Activated CD4-positive, alpha-beta T cell treated with anti-CD3 and anti-CD28 coated beads, Interleukin-2, amount 50 U/mL, for 16 hours (primary cell): ENCODE data around the gene HES4.
"Not testable (repeated sequence)": the region's sequence is repeated elsewhere in the genome, so short reads cannot be mapped to it uniquely, and the experiment has no call there.

Experiments used
- DNase-seq: peaks from one replicate; pipeline ENCODE4 v3.0.0-alpha.2; 2020

Gene HES4

DNA sequence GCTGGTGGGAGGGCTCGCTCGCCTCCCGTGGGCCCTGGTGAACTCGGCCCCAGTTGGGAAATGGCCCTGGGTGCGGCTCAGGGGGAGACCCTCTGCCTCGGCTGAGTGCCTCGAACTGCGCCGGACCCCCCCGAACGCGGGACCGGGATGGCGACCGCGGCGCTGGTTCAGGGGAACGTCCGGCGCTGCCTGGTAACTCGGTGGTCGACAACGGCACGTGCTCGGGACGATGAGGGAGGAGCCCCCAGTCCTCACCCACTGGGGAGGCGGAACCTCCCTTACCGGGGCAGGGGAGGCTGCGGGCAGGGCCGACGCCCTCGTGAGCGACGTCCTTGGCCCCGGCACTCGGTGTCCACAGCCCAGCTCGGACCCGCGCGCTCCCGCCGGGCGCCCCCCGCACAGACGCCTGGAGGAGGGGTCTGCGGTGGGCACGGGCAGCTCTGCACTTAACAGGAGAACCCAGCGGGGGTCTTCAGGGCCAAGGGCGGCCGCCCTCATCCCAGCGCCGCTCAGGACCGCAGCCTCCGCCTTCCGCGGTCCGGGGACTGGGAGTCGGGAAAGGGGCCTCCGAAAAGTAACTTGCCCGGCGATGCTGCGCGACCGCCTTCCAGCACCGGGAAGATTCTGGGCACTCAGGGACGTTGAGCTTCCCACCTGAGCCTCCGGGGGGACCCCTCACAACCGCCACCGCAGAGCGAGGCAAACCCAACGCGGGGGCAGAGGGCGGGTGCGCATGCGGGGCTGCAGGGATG lies 1.7 kb downstream of the HES4 start:
- no peak for DNase-seq

DNA sequence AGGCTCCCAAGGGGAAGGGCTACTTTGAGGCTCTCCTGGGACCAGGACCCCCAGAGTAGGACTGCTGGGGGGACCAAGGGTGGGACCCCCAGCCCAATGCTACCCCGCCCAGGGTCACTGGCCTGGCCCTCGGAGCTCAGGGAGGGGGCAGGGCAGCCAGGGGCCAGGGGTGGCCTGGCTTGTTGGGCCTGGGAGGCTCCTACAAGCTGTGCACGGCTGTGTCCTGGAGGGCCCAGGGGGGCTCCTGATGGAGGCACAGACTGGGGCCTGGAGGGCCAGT lies 2.2 kb downstream of the HES4 start:
- DNase-seq: no peak

DNA sequence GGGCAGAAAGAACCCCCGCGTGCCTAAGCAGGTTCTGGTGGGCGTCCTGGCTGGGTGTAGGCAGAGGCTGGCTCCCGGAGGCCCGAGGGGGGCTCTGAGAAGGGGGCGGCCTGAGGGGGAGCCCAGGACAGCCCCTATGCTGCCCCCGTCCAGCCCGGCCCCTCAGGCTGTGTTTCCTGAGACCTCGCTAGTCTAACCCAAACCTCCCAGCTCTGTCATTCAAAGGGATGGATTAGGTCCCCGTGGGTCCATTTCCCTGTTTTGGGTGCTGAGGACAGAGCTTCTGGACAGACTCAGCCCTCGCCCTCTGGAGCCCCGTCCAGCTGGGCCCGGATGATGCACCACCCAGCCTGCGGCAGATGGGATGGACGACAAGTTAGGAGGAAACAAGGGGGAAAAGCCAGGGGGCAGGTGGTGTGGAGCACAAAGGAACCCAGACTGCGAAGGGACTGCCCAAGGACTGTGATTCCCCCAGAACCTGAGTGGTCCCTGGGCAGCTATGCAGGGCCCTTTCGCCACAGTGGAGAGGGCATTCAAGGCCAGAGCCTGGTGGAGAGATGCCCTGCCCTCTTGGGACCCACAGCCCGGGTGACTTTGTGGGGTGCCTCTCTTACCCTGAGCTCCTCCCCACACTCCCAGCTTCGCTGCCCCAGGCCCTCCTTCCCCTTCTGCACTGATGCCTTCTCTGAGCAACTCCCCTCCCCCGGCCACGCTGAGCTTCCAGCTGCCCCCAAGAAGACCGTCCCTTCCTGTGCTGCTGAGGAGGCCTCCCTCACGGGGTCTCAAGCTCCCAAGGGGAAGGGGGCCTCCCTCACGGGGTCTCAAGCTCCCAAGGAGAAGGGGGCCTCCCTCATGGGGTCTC lies 2.8 kb downstream of the HES4 start:
- DNase-seq: no peak

DNA sequence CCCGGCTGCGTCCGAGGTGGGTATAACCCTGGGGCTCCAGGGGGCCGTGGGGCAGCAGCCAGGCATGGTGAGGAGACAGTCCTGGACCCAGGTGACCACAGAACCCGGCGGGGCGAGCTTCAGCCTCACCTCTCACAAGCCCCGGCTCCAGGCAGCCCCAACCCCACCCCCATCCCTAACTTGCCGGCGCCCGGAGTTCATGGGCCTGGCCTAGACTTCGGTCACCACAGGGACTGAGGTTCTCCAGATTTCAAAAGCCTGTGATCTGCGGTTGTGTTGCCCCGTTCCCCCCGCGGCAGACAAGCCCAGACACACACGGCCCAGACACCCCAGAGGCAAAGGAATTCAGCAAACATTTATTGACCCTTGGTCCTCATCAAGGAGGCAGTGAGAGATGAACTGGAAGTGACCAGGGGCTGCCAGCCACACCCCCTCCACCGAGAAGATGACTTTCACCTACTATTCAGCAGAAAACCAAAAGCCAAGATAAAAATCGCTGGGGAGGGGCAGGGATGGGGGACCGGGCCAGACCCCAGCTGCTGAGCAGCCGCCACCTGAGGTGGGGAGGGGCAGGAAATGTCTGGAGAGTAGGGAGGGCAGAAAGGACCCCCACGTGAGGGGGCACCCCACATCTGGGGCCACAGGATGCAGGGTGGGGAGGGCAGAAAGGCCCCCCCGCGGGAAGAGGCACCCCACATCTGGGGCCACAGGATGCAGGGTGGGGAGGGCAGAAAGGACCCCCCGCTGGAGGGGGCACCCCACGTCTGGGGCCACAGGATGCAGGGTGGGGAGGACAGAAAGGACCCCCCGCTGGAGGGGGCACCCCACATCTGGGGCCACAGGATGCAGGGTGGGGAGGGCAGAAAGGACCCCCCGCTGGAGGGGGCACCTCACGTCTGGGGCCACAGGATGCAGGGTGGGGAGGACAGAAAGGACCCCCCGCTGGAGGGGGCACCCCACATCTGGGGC lies 3.9 kb downstream of the HES4 start:
- DNase-seq: no peak

DNA sequence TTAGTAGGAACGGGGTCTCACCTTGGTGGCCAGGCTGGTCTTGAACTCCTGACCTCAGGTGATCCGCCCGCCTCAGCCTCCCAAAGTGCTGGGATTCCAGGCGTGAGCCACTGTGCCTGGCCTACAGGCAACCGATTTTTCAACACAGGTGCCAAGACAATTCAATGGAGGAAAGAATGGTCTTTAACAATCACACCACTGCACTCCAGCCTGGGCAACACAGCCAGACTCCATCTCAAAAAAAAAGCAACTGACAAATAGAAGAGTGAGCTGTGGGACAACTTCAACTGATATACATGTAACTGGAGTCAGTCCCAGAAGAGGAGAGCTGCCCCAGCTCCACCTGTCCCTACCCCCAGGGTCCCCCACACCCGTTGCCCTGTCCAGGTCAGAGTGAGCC lies 5.4 kb downstream of the HES4 start:
- DNase-seq: not testable (repeated sequence)

DNA sequence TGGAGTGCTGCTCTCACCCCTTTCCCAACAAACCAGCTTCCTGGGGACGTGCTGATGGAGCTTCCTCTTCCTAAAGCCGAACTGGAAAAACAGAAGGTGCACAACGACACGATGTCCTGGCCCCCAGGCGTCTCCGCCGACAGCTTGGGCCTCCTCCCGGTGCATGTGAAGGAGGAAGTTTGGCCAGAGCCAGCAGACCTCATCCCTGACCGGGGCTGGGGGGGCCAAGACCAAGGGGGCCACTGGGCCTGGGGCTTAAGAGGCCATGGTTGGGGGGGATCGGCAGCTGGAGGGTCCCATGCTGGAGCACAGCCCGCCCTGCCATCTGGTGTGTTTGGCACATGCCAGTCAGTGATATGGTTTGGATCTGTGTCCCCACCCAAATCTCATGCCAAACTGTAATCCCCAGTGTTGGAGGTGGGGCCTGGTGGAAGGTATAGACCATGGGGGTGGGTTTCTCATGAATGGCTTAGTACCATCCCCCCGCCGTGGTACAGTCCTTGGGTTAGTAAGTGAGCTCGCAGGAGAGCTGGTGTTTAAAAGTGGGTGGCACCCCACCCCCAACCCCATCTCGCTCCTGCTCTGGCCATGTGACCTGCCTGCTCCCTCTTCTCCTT lies 6.4 kb downstream of the HES4 start:
- DNase-seq: no peak

DNA sequence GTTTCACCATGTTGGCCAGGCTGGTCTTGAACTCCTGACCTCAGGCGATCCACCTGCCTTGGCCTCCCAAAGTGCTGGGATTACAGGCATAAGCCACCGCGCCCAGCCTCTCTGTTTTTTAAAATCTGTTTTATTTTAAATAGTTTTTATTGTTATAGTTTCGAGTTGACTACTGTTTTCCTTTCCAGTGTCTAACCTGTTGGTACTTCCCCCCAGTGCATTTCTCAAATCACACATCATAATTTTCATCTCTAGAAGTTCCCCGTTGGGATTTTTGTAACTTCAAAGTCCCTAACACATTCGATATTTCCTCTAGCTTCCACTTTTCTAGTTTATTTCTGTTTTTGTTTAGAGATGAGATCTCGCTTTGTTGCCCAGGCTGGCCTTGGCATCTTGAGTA lies 7.5 kb downstream of the HES4 start:
- peak; percentile 53 for DNase-seq

DNA sequence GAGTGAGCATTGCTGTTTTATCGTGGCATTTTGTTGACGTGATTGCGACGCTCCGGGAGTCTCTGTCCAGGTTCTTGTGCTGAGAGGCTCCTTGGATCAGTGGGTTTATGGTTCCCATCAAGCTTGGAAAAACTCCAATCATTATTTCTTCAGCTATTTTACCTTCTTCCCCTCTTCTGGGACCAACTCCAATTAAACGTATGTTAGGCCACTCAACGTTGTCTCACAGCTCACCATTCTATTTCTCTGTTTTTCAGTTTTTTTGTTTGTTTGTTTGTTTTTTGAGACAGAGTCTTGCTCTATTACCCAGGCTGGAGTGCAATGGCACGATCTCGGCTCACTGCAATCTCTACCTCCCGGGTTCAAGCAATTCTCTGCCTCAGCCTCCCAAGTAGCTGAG lies 8.0 kb downstream of the HES4 start:
- DNase-seq: no peak

DNA sequence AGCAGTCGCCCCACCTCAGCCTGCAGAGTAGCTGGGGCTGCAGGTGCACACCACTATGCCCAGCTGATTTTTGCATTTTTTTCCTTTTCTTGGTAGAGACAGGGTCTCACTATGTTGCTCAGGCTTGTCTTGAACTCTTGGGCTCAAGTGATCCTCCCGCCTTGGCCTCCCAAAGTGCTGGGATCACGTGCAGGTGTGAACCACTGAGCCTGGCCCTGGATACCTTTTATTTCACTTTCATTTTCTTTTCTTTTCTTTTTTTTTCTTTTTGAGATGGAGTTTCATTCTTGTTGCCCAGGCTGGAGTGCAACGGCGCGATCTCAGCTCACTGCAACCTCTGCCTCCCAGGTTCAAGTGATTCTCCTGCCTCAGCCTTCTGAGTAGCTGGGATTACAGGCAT lies 8.6 kb downstream of the HES4 start:
- not testable (repeated sequence) for DNase-seq

DNA sequence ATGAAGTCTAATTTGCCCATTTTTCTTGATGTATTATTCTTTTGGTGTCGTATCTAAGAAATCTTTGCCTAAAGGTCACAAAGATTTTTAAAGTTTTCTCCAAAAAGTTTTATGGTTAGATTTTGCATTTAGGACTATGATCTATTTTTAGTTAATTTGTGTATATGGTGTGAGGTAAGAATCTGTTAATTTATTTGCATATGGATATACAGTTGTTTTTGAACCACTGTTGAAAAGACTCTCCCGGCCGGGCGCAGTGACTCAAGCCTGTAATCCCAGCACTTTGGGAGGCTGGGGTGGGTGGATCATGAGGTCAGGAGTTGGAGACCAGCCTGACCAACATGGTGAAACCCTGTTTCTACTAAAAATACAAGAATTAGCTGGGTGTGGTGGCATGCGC lies 11.8 kb downstream of the HES4 start:
- not testable (repeated sequence) for DNase-seq

DNA sequence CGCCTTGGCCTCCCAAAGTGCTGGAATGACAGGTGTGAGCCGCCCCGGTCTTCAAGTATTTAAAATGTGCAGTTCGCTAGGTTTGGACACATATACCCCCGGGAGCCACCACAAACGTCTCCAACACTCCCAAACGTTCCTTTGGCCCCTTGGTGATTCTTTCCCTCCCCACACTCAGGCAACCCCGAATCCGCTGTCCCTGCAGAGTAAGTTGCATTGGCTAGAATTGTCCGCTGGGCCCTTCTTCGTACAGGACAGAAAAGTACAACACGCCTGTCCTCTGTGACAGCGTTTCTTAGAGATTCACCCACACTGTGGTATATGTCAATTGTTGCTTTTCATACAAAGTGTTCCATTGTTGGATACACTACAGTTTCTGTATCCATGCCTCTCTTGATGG lies 14.8 kb downstream of the HES4 start:
- no peak for DNase-seq

DNA sequence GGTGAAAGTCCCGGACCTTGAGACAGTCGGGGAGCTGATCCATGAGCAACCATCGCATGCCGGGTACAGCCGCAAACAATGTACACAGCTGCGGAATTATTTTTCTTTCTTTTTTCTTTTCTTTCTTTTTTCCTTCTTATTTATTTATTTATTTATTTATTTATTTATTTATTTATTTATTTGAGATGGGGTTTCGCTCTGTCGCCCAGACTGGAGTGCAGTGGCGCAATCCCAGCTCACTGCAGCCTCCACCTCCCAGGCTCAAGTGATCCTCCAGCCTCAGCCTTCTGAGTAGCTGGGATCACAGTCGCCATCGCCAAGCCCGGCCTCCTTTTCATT lies 15.5 kb downstream of the HES4 start:
- DNase-seq: no peak

DNA sequence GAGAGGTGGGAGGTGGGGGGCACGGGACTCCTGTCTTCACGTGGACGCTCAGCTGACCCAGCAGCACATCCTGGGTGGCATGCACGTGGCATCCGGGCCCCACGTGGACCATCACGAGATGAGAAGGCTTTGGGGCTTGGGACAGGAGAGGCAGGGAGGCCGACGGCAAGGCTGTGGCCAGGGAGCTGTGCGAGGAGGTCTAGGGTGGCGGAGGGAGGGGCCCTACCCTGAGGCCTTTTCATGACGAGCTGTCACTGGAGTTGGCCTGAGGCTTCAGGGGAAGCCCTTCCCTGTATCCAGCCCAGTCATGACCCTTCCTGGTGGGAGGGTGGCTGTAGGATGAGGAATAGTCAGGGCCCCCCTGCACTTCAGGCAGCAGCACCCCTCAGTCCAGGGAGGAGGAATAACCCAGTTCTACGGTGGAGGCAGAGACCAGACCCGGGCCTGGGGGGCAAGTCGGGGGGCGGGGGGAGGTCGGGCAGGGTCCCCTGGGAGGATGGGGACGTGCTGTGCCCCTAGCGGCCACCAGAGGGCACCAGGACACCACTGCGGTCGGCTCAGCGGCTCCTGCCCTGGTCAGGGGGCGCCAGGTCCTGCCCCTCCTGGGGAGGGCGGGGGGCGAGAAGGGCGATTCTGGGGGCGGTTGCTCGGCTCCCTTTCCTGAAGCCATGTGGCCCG lies 16.0 kb downstream of the HES4 start:
- peak; percentile 43 for DNase-seq

DNA sequence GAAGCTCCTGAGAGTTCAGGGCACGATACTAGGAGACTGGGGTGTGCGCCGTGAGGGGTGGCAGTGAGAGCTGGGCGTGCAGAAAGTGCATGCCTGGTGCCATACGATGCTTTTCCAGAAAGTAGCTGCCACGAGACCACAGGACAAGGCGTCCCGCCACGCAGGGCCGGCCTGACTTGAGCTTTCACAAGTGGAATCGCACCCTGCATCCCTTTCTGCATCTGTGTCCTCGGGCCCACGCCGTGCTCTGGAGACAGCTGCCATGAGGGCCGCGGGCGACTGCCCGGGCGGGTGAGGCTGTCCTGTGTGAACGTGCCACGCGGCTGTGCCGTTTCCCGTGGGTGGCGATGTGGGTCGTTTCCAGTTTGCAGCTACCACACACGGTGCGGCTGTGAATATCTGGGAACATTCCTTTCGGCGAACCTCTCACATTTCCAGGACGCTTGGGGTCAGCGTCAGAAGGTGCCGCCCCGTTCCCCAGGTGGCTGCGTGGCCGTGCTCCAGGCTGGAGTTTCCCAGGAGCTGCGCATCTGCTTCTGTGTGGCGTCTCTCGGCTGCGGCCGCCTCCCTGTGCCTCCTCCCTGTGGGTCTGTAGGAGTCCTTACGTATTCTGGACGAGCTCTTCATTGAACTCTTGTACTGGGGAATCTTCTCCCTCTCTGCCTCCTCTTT lies 17.0 kb downstream of the HES4 start:
- no peak for DNase-seq

DNA sequence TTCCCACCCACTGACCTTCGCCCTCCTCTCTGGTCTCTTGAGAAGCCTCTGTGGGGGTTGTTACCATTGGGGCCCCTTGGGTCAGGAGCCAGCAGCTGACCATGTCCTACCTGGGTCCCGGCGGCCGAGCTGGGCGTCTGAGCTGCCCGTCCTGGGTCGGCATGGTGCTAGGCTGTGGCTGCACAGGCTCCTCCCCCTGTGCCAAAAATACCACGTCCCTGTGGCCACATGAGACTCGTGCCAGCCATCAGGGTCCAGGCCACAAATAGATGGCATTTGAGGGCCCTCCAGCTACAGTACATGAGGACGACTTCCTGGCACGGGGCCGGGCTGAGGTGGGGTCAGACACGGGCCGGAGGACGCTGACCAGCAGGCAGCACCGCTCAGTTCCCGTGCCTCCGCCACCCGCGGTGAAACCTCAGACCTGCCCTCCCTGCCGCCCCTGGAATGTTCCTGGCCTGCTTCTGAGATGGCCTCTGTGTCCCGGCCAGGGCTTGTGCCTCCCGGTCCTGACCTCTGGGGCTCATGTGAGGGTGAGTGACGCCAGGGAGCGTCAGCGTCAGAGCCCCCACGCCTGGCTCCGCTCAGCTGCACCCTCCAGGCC lies 17.8 kb downstream of the HES4 start, which contains the start of gene PERM1:
Gene PERM1, minus strand, starts transcription at position 139 of the 604 bp plus-strand sequence. CDS start 1,064 bp downstream, outside the sequence.
- no peak for DNase-seq

DNA sequence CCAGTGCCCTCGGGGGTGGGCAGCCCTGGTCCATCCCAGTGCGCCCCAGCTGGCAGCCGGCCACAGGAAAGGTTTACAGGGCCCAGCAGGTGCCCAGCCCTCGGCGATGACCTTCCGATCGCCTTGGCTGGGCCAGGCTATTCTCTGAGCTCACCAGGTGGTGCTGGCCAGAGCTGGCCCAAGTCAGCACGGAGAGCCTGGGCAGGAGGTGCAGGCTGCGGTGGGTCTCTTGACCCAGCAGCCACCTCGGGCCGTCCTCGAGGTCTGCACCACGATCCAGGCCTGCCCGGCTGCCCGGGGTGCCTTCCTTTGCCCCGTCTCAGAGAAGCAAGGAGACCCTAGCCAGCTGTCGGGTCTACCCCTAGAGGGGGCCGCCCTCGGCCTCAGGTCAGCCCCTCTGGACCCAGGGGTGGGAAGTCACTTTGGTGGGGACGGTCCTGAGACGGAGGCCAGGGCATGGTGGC lies 18.4 kb downstream of the HES4 start:
- DNase-seq: no peak

DNA sequence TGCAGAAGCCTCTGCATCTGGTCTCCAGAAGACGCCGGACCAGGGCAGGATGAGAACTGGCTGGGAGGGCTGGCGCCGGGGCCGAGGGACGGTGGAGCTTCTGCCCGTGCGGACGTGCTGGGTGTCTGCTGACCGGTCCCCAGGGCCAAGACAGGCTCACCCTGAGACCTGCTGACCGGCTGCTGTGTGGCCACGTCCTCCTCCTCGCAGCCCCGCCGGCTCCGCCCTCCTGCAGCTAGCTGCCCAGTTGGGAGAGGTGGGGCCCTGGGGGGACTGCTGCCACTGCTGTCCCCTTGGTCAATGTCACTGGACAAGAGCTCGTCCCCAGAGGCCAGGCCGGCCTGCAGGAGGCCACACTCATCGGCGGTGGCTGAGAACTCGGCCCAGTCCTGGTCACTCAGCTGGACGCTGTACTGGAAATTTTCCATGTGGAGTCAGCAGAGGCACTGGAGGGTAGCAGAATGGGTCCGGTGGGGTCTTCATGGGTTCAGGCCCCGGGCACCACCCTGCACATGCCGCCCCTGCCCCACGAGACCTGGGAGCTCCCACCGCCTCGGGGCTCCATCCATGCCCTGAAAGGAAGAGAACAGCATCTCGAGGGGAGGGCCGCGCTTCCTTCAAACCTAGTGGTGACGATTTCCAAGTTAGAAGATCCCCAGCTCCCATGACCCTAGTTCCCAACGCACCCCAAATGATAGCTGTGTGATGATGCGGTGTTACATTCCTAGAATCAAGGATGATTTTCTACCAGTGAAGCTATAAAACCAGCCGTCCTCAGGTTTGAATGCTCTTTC lies 19.1 kb downstream of the HES4 start:
- no peak for DNase-seq

DNA sequence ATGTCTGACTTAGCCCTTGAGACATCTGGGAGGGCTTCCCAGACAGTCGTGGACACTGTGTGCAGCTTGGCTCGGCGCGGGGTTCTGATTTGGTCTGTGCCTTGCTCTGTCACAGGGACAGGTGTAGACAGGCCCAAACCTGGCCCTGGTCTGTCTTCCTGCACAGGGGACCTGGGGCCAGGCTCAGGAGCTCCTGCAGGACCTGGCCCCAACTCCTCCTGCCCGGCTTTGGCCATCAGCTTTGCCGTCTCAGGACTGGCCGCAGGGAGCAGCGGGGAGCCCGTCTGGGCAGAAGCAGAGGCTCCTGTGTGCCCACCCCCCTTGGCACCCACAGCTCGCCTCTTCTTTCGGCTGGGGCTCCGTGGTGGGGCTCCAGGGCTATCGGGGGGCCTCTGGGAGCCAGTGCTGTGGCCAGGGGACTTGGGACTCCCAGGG lies 19.7 kb downstream of the HES4 start:
- no peak for DNase-seq

DNA sequence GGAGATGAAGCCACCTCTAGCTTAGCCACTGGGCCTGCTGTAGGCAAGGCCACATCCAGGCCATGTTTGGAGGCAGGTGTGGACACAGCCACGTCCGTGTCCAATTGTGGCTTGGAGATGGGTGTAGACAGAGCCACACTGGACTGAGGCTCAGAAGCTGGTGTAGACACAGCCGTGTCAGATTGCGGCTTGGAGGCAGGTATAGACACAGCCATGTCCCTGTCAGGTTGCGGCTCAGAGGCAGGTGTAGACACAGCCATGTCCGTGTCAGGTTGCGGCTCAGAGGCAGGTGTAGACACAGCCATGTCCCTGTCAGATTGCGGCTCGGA lies 20.2 kb downstream of the HES4 start:
- no peak for DNase-seq
